HG02571 (cell line): ENCODE data around the gene PLXNA4.

Source experiments
- ATAC-seq: cut with Tn5 transposase; IDR thresholded peaks from one replicate; pipeline ENCODE4 v1.9.1; 2021; ENCODE audit warnings: mild to moderate bottlenecking, moderate library complexity; ENCODE audit not compliant: unreplicated experiment

PLXNA4 gene

DNA sequence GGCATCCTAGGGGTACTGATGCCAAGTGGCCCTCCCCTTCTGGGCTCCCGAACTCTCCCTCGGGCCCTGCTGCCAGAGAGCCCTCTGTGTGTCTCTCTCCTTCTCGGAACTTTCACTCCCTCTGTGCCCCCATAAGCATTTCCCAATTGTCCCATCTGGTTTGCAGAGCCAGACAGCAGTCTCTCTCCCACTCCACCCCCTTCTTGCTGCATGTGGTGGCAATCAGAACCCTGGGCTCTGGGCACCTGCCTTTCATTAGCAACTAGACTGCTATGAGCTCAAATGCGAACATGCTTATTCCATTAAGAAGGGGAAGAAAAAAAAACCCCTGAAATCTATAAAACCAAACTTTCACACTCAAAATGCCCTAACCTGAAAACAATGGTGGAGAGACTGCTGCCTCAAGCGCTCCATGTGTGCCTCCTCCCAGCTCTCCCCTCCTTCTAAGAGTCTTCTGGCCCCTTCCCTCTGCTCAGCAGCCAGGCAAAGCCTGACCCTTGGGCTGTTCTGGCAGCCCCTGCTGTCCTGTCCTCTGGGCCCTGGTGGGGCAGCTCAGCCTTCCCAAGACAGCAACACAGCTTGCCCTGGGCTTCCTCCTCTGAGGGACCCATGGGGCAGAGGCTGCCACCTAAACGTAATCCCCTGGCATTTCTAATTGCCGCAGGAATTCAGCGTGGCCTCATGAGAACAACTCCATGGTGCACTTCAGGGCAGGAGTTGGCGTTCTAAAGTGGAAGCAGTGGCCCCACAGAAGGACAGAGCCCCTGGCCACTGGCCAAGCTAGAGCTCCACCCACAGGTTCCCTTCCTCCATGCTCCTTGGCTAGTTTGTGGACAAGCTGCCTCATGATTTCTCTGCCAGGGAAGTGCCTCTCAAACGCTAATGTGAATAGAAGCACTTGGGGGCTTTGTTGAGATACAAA lies 415.4 kb downstream of the PLXNA4 start:
- ATAC-seq = no peak

DNA sequence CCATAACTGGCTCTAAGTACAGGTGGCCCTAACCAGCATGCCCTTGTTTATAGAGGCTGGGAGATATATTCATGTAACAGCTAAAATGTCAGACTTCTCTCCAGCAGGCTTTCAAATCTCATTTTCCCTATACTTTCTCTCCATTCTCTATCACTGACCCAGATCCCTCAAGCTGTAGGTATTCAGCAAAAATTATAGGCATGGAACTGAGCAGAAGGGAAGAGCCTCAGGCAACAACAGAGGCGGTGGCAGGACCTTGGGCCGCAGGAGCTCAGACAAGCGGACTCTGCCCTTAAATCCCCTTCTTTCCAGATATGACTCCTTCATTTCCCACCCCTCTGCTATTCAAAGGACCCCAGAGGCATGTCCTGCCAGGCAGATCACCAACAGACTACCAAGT lies 417.4 kb downstream of the PLXNA4 start:
- ATAC-seq = no peak

DNA sequence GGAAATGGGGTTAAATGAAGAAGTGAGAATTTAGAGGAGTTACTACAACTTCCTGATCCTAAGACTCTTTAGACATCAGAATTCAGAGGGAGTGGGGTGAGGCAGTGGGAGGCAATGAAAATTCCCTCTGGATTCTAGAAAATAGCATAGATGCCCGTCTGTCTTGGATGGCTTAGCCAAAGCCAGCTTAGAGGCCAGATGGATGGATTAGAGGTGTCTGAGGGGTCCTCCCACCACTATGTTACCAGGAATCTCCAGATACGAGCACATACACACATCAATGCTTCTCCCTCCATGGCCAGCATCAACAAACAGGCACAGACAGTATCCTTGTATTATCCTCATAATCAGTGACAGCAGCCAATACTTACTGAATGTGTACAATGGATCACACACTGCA lies 418.1 kb downstream of the PLXNA4 start:
- ATAC-seq = no peak

DNA sequence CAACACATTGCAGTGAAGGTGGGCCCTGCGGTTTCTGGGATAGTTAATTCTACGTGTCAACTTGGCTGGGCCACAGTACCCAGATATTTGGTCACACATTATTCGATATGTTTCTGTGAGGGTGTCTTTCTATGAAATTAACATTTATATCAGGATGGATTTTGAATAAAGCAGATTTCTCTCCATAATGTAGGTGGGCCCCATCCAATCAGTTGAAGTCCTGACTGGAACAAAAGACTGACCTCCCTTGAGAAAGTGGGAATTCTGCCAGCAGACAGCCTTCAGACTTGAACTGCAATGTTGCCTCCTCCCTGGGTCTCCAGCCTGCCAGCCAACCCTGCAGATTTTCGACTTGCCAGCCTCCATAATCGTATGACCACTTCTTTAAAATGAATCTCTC lies 420.6 kb downstream of the PLXNA4 start:
- ATAC-seq = no peak

DNA sequence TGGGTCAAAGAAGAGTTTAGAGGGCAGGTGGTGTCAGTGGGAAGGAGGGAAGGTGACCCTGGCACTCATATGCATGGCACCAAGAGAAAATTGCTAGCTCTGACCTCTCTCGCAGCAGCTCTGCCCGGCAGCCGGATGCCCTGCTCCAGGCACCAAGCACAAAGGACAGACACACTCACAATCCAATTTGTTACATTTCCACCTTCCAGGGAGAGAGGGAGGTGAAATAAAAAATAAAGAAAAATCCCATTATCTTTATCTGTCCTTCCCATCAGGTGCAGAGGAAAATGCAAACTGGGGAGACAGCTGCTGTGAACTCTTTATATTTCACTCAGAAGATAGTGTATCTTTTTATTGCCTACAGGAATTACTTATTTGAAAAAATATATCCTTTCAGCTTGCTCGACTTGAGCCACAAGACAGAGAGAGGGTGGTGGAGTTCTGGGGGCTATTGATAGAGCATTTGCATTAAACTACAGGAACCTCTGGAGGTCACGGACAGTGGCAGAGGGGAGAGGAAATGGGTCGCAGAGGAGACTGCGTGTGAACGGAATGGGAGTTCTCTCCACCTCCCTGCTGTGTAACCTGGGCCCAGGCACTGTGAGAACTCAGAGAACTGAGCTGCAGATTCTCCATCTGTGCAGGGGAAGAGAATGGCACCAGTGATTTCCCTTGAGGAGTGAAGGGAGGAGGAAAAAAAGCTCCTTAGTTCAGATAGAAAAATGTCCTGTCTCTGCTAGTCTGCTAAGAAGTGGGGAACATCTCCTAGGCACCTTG lies 421.4 kb downstream of the PLXNA4 start:
- no peak for ATAC-seq

DNA sequence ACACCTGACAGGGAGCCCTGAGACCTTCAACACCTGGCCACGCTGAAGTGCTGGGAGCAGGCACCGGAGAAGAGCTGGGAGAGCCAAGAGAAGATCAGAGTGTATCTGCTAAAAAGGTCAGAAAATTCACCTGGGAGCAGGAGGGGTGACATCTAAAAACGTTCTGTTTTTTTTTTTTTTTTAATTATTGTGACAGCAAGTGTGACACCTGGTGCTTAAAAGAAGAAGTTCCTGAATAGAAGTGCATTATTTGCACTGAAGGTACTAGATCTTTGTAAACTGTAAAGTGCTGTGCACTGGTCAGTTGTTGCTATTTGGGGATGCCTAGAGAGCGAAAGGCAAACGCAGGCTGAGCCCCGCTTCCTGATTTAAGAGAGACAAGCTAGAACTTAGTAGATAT lies 422.0 kb downstream of the PLXNA4 start:
- no peak for ATAC-seq

DNA sequence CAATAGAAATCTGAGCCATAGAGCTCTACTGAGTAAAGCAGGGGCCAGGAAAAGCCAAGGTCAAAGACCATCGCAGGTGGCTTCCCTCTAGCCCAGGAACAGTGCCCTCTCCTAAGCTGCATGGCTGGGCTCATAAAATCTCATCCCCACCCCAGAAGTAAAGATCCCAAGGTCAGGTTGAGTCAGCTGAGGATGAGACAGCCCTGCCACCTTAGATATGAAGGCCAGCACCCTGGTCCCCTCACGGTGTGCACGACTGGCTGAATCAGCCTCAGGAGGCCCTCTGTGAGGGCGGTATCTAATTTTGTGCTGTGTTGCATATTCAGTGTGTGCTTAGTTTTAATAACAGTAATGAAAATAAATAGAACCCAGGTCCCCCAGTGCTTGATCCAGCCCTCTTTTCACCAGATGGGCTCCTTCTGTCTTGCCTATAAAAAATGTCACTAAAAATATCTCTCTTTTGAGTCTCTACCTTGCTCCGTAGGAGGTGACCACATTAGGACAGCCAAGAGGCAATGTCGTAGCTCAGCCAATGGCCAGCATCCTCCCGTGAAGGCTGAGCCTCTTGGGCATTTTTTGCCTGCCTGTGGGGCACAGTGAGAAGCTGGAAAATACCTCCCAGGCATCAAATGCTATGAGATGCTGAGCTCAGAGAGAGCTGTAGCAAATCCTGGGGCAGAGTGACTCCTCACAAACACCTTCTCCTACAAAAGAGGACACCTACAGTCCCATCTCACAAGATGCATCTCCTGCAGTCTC lies 424.0 kb downstream of the PLXNA4 start:
- no peak for ATAC-seq

DNA sequence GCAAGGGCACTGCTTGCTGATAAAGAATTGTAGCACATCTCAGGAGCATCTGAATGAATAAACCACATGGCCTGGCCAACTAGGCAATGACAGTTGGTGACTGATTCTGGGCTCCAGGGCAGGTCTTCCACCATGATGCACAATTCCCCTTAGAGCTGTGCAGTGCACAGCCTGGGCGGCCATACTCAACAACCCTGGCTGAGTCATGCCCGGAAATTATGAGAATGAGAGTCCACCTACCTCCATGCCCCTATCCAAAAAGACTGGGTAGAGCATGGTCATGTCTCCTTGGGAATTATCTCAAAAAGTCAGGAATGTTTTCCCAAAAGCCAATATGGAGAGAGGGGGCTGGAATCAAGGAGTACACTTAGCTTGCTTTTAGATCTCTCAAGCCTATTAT lies 425.6 kb downstream of the PLXNA4 start:
- ATAC-seq = no peak

DNA sequence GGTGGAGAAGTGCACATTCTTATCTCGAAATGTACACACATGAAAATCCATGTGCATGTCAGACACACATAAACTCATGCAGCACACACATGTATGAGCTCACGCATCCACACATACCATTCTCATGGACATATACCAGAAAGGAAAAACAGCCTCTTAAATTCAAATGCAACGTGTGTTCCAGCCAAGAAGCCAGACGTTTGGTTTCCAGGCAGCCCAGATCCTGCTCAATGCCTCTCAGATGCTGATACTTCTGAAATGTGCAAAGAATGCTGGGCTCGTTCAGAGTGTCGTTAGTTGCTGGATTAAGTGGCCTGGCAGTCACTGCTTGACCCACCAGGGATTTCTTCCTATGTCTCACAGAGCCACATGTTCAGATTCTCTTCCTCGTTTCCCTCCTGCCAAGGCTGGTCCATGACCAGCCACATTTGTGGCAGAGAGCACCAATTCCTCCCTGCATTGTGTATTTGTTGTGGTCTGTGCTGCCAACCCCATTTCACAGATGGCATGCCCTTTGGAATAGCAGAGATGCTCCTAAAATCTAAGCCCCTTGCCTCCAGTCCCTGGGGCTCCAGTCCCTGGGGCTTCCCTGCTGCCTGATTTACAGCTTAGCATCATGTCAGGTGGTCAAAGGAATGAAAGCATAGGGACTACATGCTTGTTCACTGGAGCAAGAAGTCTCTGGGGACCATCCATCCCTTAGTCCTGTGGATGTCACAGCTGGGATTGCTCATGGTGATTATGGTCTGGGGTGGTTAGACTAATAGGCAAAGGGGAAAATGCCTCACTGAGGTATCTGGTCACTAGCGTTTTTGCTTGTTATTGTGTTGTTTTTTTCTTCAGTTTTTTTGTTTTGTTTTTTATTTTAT lies 426.6 kb downstream of the PLXNA4 start:
- ATAC-seq = no peak

DNA sequence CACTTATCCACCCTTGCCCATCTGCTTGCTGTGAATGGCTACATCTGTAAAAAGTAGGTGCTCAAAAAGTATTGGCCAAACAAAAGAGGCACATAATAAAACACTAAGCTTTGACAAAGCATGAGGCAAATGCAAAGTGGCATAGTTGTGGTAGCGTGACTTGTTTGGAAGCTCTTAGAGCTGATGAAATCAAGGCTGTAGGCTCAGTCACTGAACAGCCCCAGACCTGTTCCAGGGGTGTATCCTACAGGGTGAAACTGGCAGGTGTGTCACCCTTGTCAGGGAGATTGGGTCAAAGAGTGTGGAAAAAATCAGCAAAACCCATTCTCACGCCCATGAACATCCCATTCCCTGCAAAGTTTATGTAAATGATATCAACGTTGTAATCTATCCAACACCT lies 427.4 kb downstream of the PLXNA4 start:
- ATAC-seq = no peak

DNA sequence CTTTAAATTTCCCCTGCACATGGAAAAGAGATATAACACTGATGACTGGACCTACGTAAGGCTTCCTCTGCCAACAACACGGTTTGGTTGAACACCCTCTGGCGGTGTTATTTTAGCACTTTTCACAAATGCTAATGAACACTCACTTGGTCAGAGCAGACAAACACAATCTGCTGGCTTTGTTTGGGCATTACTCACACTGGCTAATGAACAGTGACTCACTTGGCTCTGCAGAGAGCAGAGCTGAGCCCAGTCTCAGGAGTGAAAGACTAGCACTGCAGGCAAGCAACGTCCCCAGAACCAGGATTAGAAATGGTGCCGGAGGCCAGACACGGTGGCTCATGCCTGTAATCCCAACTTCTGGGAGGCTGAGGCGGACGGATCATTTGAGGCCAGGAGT lies 430.8 kb downstream of the PLXNA4 start:
- ATAC-seq = no peak

DNA sequence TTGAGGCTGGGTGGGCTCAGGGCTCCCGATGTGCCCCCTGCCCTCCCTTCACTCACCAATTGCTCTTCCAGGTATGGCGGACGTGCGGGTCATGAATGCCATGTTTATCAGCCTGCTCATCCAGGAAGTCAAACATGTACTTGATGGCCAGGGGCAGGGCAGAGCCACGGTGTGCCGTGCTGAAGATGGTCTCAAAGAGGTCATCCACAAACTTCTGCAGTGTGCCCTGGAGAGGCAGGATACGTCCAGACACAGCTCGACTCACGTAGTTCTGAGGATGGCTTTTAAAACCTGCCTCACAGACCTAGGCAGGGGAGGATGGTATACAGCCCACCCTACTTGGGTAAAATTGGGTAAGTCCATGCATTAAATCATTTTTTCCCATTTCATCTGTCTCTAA lies 431.2 kb downstream of the PLXNA4 start:
- no peak for ATAC-seq

DNA sequence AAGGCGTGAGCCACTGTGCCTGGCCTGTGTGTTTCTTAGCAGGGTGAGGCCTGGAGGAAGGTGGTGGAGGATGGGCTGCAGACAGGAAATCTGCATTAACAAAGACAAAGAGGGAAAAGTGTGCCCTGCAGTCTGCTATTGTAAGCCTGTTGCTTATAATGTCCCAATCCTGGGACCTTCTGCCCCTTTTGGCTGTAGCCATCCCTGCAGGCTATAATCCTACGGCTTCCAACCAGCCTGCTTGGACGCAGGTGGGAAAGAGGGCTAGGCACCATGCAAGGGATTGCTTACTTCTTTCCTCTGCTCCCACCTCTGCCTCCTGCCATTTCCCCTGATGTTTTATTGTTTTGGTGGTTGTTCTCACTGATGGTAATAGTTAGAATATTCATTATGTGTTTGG lies 434.3 kb downstream of the PLXNA4 start:
- no peak for ATAC-seq

DNA sequence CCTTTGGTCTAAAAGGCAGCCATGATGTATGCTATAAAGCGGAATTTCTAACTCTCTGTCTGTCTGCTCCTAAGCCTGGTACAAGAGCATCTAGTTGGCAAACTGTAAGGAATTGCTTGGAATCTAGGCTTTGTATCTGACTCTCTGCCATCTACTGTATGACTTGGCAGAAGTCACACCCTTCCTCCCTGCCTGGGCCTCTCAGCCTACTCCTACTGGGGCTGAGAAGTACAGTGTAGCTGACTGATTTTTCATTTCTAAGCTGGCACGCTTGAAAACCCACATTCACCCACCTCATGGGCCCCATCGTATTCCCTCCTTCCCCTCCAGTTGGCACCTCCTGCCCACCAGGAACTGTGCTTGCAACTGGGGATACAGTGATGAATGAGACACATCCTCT lies 435.2 kb downstream of the PLXNA4 start:
- no peak for ATAC-seq

DNA sequence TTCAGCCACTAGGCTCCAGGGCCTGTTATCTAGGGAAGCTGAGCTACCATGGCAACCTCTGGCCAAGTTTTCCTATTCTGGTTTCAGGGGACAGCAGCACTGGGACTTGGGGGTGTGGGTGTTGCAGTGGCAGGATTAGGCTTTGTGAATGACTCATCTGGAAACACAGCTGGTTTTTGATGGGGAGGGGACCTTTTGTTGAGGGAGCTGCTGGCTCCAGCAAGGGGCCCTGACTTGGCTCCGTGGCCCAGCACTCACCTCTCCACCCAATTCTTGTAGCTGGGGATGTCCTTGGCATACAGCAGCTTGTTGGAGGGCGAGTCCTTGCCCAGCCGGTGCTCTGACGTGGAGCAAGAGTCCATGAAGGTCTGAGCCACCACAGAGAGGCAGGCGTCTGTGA lies 435.9 kb downstream of the PLXNA4 start:
- ATAC-seq = no peak

DNA sequence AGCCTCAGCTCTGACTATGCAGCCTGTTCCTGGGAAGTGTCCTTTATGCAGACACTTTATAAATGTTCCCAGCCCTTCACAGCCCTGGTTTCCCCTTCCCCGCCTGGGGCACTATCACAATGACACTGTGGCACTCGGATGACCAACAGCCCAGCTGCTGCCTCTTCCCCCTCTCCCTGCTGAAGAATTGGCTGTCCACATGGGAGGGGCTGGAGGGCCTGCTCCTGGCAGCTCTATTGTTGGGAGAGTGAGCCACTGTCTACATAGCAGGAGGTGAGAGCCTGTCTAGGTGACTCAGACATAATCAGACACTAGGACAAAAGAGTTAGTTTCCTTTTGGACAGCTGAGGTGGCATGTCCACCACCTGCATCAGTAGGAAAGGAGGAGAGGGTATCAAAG lies 437.5 kb downstream of the PLXNA4 start:
- ATAC-seq = no peak

DNA sequence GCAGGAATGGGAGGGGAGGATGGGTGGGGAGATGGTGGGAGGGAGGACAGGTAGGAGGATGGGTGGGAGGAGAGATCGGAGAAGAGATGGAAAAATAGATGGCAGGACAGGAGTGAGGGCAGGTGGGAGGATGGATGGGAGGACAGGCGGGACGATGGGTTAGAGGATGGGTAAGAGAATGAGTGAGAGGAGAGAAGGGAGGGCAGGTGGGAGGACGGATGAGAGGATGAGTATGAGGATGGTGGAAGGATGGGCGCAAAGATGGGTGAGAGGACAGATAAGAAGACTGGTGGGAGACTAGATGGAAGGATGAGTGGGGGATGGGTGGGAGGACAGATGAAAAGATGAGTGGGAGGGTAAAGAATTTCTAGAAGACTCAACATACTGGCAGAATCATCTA lies 438.6 kb downstream of the PLXNA4 start:
- no peak for ATAC-seq

DNA sequence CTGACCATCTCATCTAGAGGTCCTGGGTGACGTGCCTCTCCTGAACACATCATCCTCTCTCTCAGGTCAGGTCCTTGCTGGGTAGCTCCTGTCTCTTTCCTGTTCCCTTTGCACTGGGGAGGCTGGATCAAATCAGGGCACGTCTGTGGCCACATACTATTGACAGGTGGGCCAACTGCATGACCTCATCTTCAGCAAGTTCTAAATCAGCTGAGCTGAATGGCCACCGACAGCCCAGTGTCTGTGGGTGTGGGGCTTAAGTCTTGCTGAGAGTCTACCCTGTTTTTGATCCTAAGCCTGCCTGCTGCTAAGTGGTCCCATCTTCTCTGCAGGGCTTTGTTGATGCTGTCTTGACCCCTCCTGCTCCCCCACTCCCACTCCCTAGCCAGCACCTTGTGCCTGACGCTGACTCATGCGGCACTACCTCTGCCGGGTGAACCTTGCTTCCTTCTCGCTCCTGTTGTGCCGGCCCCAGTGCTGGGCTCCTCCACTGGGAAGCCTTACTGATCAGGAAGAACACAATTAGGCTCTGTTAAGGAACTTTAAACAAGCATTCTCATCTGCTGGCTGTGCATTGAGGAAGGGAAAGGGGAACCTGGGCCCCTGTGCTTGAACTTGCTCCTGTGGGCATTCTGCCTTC lies 440.4 kb downstream of the PLXNA4 start:
- ATAC-seq = no peak

DNA sequence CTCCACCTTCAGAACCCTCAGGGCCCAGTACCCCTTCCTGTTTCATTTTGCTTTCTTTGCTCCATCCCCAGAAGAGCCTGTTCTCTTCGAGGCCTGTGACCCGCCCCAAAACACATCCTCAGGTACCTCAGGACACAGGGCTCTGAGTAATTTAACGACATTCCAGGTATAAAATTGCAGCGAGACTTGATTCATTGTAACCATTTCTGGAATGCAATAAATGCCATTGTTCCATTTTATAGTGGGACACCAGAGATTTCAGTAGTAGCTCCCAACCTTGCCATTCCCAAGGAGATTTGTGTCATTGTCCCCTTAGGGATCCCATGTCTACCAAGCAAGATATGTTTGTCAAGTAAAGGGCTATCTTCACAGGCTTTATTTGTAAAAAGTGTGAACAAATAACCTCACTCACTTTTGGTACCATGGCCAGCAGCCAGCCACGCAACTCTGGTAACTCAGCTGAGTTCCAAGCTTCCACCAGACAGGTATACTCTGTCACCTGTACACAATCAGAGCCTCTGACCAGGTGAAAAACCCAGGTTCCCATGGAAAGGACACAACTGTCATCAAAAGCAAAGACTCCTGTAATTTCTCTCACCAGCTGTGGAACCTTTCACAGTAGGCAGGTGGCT lies 441.3 kb downstream of the PLXNA4 start:
- ATAC-seq = no peak

DNA sequence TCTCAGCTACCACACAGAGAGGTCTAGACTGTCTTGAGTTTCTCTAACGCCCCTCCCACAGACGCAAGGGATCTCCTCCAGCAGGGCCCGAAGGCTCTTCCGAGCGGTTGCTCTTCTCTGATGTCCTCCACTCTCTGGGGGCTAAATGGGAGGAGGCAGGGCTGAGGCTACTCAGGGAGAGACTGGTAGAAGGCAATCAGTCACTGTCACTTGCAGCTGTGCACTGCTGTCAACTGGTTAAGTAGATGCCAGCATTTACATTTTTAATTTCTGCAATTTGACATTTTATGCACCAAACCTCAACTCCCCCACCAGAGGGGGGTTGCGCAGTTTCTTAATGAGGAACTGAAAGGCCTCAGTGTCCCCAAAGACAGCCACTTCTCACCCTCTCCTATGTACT lies 442.8 kb downstream of the PLXNA4 start:
- no peak for ATAC-seq
